Measurements from ENCODE around the gene CENPW.

Gene CENPW

GRCh38 chr6:126339796-126340609 is at the start of gene CENPW:
Gene CENPW (plus strand): TSS chr6:126340115. CDS start chr6:126340274, 159 bp downstream.
- peak; percentile 73 for DNase-seq

GRCh38 chr6:126293891-126294524 is 45.9 kb upstream of the CENPW start:
- no peak for DNase-seq

GRCh38 chr6:126300126-126300525 is 39.8 kb upstream of the CENPW start:
- no peak for DNase-seq

DNA sequence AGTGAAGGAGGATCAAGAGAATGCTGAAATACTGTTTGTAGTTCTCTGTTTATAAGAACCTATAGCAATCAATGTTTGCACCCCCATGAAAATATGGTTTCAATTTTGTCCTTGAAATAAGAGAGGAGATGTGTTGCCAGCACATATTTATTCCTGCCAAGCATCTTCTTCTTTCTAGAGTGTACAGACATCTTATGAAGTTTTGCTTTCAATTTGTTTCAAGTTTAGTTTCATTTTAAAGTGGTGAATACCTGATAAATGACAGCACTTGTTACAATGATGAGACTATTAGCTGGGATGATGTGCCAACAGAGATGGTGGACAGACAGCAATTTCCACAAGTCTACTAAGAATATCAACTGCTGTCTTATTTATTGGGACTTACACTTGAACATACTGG is 39.2 kb upstream of the CENPW start:
- no peak for DNase-seq

GRCh38 chr6:126302191-126302590 is 37.7 kb upstream of the CENPW start:
- DNase-seq, result no peak

- DNase-seq, result peak; percentile 46
Measured at GRCh38 chr6:126307849-126308248, 32.1 kb upstream of the CENPW start.

GRCh38 chr6:126308362-126308761 is 31.6 kb upstream of the CENPW start:
- no peak for DNase-seq

- DNase-seq, result no peak
Measured at GRCh38 chr6:126312013-126312665, 27.8 kb upstream of the CENPW start.

DNA sequence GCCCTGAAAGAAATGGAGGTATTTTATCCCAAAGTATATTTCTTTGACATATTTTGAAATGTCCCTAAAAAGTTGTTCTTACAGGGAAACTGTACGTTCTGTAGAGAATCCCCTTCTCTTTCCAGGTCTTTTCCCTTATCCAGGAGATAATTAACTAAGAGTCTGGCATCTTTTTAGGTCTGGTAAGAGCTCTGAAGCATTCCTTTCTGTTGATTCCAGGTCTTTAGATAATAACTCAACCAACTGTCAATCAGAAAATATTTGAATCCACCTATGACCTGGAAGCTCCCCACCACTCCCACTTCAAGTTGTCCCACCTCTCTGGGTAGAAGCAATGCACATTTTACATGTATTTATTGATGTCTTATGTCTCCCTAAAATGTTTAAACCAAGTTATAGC is 26.0 kb upstream of the CENPW start:
- no peak for DNase-seq

DNA sequence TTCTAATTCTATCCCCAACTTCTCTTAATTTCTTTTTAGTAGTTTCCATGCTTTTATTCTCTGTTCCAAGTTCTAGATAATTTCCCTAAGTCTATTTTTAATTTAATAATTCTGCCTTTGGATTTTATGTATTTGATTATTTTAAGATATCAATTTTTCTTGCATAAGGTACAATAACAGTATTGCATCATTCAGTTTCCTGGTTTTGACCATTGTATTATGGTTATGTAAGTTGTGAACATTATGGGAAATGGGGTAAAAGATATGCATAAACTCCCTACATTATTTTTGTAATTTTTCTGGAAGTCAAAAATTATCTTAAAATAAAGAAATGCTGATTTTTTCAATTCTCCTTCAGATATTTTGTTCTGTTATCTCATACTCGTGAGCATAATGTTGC is 21.1 kb upstream of the CENPW start:
- DNase-seq, result no peak

- no peak for DNase-seq
Measured at GRCh38 chr6:126333729-126334128, 6.2 kb upstream of the CENPW start.

GRCh38 chr6:126335210-126335609 is 4.7 kb upstream of the CENPW start:
- no peak for DNase-seq

- DNase-seq, result no peak
Measured at GRCh38 chr6:126337323-126337722, 2.6 kb upstream of the CENPW start.

DNA sequence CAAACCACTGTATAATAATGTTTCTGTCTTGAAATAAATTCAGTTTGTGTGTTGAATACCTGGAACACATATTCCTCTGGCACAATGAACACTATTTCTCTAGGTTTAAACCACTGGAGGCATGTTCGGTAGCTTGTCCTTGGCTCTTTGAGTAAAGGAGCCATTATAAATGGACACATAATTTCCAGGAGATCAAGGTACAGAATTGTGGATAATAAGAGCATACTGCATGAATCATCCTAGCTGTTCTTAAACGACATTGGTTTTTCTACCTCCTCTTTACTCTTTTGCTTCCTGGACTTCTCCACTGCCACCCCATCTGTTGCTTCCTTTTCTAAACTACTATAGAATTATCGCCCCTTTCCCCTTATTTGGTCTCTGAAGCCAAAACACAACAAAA is 1.2 kb downstream of the CENPW start:
- DNase-seq, result no peak

- DNase-seq, result no peak
Measured at GRCh38 chr6:126344181-126344580, 4.3 kb downstream of the CENPW start.

- no peak for DNase-seq
Measured at GRCh38 chr6:126351960-126352359, 12.0 kb downstream of the CENPW start.

GRCh38 chr6:126352514-126352913 is 12.6 kb downstream of the CENPW start:
- DNase-seq, result no peak

DNA sequence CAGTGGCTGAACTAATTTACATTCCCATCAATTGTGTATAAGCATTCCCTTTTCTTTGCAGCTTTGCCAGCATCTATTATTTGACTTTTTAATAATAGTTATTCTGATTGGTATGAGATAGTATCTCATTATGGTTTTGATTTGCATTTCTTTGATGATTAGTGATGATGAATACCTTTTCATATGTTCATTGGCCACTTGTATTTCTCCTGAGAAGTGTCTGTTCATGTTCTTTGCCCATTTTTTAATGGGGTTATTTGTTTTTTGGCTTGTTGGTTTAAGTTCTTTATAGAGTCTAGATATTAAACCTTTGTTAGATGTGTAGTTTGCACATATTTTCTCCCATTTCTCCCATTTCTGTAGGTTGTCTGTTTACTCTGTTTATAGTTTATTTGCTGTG is 16.6 kb downstream of the CENPW start:
- no peak for DNase-seq

- DNase-seq, result no peak
Measured at GRCh38 chr6:126359936-126360537, 20.1 kb downstream of the CENPW start.

- DNase-seq, result no peak
Measured at GRCh38 chr6:126361832-126362440, 22.0 kb downstream of the CENPW start.

- DNase-seq, result no peak
Measured at GRCh38 chr6:126367849-126368248, 27.9 kb downstream of the CENPW start.

GRCh38 chr6:126372626-126373025 is 32.7 kb downstream of the CENPW start:
- DNase-seq, result no peak

- no peak for DNase-seq
Measured at GRCh38 chr6:126373344-126373743, 33.4 kb downstream of the CENPW start.
